Measurements from ENCODE around the gene ASCC2.

ASCC2 gene

DNA sequence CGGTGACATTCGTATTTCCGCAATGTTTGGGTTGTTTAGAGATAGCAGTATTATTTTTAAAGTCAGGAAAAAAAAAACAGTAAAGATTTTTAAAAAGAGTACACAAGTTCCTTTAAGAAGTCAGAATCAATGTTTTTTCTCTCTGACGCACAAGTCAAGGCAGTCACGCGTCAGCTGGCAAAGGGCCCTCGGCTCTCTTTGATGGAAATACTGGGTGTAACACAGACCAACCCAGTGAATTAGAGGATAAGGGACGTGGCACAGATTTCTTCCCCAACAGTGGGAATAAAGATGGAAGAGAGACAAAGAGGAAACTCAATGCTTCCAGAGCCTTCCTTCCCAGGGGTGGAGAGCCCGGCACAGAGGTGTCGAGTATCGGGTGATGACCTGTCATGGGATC lies 13.4 kb downstream of the ASCC2 start:
- intact Hi-C loops (cut with DNase I): loop anchor here (10.0 kb wide), 1 partner anchor 180 kb away; no protein-coding TSS in a partner anchor
- peak in 1 of 42 donors; percentile 48 for DNase-seq

DNA sequence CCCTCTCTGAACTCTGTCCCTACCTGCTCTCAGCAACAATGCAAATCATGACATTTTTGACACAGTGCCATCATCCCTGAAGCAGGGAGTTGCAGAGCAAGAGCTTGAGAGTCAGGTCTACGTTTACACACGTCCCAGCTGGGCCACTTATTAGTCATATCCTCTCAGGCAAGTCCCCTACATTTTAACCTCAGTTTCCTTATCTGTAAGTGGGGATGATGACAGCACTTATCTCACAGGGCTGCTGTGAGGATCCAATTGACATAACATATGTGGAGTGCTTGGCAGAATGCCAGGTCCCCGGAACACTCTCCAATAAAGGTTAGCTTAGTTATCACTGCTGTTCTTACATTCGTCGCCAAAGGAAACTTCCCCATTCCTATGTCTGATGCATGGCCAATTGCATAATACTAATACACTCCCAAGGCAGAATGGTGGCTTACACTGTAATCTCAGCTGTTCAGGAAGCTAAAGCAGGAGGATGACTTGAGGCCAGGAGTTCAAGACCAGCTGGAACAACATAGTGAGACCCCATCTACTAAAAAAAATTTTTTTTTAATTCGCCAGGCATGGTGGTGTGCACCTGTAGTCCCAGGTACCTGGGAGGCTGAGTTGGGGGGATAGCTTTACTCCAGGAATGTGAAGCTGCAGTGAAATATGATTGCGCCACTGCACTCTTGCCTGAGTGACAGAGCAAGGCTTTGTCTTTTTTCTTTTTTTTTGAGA lies 16.6 kb downstream of the ASCC2 start:
- intact Hi-C loops (cut with DNase I): loop anchor here (10.0 kb wide), 1 partner anchor 183 kb away; no protein-coding TSS in a partner anchor
- DNase-seq: peak in 25 of 42 donors; percentile 14 to 67 (median 38)

DNA sequence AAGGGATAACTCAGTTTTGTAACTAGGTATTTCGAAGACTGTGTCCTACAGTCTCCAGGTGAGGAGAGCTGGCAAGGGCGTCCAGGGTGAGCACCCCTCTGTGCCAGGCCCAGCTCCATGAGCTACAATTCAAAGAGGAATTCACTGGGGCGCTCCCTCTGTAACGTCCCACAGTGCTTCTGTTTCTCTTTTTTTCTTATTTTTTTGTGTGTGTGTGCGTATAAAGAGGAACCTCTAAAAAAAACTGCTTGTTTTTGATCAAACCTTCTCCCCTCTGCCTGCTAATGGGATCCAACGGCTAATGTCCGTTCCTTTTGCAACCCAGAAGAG lies 17.1 kb downstream of the ASCC2 start:
- DNase-seq: no peak
- intact Hi-C loops (cut with DNase I): loop anchor here (10.0 kb wide), 1 partner anchor 184 kb away; no protein-coding TSS in a partner anchor

DNA sequence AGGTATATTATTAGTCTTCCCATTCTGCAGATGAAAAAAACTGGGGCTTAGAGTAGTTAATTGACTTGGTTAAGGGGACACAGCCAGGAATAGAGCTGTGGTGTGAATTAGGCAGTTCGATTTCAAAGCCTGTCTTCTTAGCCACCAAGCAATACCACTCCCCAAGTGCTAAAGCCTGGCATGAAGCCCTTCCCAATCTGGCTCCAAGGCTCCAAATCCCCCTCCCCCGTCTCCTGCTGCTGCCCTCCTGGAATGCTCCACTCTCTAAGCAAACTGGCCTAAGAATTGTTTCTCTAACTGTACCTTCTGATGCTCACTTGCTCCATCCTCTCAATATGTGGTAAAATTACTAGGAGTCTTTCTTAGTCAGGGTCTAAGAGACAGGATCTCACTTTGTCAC lies 18.6 kb downstream of the ASCC2 start:
- intact Hi-C loops (cut with DNase I): no loop called here
- no peak for DNase-seq

GRCh38 chr22:29817724-29818123 lies 20.4 kb downstream of the ASCC2 start:
- no peak for DNase-seq
- intact Hi-C loops (cut with DNase I): no loop called here

- DNase-seq: no peak
These were observed 21.1 kb downstream of the ASCC2 start for GRCh38 chr22:29816980-29817379.

DNA sequence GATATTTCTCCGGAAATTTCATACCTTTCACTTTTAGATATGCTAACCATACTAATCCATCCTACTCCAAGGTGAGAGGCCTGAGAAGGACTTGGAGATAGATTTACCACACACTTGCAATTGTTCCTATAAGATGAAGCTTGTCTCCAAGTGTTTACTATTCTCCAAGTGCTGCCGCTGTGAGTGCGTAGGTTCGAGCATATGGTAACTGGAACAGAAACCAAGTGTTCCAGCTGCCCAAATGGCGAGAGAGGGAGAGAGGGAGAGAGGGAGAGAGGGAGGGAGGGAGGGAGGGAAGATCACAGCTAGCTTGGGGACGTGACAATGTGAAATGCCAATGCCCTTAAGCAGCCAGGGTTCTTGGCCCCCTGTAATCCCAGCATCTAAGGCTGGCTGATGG lies 21.5 kb downstream of the ASCC2 start:
- intact Hi-C loops (cut with DNase I): no loop called here

More at GRCh38 chr22:29816980-29817379, 21.1 kb downstream of the ASCC2 start:
- intact Hi-C loops (cut with DNase I): no loop called here

DNA sequence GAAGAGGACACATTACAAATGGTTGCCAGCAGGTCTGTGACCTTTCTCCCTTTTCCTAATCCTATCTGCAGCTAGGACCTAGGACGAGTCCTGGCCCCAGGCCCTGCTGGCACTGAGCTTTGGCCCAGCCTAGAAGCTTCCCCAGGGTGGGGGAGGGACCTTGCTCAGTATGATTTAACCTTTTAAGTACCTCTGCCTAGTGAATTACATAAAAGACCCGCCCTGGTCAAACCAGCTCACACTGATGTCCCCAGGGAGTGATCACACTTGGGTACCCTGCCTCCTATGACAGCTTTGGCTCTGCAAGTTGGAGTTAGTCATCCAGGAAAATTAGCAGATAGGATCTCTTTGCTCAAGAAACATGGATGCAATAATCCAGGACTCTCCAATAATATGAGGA lies 21.9 kb downstream of the ASCC2 start:
- peak in 1 of 42 donors; percentile 13 for DNase-seq
- intact Hi-C loops (cut with DNase I): no loop called here

More for the DNA sequence above, 21.5 kb downstream of the ASCC2 start:
- DNase-seq: no peak

- intact Hi-C loops (cut with DNase I): no loop called here
- no peak for DNase-seq
These were observed 22.5 kb downstream of the ASCC2 start for GRCh38 chr22:29815580-29815979.

- intact Hi-C loops (cut with DNase I): no loop called here
- no peak for DNase-seq
These were observed 24.1 kb downstream of the ASCC2 start for GRCh38 chr22:29814003-29814402.

GRCh38 chr22:29813563-29813962 lies 24.5 kb downstream of the ASCC2 start:
- intact Hi-C loops (cut with DNase I): no loop called here
- DNase-seq: no peak

DNA sequence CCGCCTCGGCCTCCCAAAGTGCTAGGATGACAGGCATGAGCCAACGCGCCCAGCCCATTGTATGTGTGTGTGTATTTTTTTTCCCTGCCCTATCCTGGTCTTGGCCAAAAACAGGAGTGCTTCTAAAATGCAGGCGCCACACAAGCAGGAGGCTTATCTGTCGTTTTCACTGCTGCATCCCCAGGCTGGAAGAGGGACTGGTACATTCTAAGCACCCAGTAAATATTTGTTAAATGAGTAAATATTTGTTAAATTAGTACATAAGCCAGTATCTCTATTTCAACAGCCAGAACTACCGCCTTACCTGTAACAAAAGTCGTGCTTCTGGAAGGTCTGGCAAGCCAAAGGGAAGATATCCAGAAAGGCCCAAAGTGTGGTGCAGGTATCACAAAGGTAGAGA lies 24.9 kb downstream of the ASCC2 start:
- intact Hi-C loops (cut with DNase I): no loop called here
- no peak for DNase-seq

DNA sequence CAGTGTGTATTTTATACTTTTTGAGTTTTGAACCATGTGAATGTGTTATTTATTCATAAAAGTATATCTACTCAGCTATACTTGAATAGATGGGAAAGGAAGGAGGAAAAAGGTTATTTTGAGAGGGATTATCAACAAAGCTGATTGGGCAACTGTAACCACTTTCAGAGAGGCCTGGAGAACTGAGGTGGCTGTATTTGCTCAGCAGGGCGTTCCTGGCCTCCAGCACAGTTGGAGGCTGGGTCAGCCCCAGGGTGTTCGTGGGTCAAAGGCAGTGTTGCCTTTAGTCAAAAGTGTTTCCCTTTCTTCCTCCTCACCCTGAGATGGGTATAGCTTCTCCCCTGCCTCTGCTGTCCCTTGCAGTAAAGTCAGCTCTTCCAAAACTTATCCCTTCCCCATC lies 26.7 kb downstream of the ASCC2 start:
- no peak for DNase-seq
- intact Hi-C loops (cut with DNase I): no loop called here

- no peak for DNase-seq
- intact Hi-C loops (cut with DNase I): no loop called here
These were observed 27.9 kb downstream of the ASCC2 start for GRCh38 chr22:29810216-29810615.

DNA sequence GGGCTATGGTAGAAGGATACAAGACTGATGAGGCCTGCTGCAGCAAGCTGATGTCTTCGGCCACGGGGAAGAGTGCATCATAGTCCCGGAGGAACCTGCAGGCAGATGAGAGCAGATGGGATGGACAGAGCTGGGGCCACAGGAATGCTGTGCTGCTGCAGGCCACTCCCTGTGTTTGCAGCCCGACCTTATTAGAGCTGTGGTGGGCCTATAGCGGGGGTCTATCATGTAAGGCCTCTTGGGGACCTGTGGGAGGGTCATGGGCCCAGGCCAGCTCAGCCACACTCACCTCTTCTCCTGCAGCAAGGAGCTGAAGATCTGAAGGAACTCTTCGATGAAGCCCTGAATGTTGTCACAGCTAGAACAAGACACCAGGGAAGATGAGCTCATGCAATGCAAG lies 31.9 kb downstream of the ASCC2 start:
- intact Hi-C loops (cut with DNase I): no loop called here
- DNase-seq: no peak

GRCh38 chr22:29804985-29805384 lies 33.1 kb downstream of the ASCC2 start:
- intact Hi-C loops (cut with DNase I): no loop called here
- DNase-seq: no peak

DNA sequence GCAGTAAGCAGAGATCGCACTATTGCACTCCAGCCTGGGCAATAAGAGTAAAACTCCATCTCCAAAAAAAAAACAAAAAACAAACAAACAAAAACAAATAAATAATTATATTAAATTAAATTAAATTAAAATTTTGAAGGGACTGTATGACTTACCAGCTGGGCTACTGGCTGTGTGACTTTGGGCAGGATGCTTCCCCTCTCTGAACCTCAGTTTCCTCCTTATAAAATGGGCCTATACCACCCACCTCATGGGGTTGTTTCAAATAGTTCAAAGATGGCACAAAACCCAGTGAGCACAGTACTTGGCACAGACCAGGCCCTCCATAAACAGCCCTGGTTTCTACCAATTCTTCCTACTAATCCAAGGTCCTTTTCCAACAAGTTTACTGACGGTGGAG lies 34.9 kb downstream of the ASCC2 start:
- DNase-seq: no peak
- intact Hi-C loops (cut with DNase I): no loop called here

DNA sequence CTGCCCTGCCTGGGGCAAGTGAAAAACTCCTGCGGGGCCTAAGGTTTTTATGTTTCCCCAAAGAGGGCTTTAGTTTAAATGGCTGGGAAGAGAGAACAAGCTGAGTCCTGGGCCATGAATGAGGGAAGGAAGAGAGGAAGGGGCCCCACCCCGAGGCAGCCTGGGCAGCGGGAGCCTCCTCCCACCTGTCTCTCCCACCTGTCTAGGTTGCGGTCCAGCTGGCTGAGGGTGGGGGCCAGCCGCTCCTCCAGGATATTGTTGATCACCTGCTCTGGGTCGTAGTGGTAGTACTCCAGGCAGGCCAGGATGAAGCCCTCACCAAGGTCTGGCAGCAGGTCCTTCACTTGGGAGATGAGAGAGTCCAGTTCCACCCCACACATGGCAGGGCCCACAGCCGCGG lies 36.3 kb downstream of the ASCC2 start:
- DNase-seq: no peak
- intact Hi-C loops (cut with DNase I): no loop called here

DNA sequence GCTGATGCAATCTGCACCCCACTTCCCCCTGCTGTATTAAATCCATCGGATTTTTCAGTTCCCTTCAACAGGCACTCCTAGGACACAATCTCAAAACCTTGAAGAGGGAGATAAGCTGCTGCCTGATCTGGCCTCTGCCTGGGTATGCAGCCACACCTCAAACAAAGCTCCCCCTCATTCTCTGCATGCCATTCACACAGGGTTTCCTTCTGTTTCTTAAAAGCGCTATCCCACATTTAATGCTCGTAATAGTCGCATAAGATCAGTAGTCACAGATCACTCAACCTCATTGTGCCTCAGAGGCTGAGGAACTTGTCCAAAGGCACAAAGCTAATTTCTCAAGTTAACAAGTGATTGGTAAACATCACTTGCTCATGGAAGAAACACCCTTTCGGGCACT lies 36.9 kb downstream of the ASCC2 start:
- DNase-seq: no peak
- intact Hi-C loops (cut with DNase I): no loop called here

DNA sequence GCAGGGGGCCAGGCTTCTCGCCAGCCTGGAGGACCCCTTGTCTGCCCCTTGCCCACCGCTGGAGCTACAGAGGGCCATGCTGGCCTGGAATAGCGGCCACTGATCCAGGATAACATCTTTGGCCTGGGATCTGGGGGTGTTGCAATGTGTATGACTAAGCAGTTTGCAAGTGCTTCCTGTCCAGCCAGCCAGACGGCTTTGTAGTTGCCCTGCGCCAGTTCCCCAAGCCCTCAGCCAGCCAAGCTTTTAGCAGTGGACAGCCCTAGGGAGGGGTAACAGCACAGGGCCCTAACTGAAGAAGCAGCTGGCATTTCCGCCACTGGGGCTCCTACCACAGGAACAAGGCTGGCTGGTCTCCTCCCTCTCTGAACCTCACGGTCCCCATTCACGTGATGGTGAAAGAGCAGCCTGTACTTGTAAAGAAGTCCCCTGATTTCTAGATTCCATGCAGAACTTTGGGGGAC lies 38.8 kb downstream of the ASCC2 start:
- peak; percentile 39 to 93 (median 68) for DNase-seq
- intact Hi-C loops (cut with DNase I): no loop called here

GRCh38 chr22:29798801-29799200 lies 39.3 kb downstream of the ASCC2 start:
- DNase-seq: peak in 1 of 42 donors; percentile 19
- intact Hi-C loops (cut with DNase I): no loop called here
